Adrenal gland (tissue), 12 donors: Measurements from ENCODE around the gene ZCCHC14. TPM values are rescaled to one million over a fixed set of nuclear protein-coding genes. Genes with fewer than 3 reads are reported as not detected.

Experiments used
- DNase-seq, 7 donors: peaks; one replicate each; pipeline ENCODE4 v3.0.0-alpha.2; 2019 to 2020
- H3K27ac ChIP-seq, 5 donors: fragments of 200-600 bp; sonication (generic) in 4 of 5; 1 replicate in 3 of 5; 2 replicates in 2 of 5; pipeline versions ENCODE4 v1.5.1 to v1.8.0; 2016 to 2020; ENCODE audit warnings: mild to moderate bottlenecking in 1 of 5
- H3K27me3 ChIP-seq: fragments of 200-600 bp; 2 replicates; pipeline ENCODE4 v1.8.0; 2021
- H3K36me3 ChIP-seq, 2 donors: fragments of 200-600 bp; replicated peaks in 1 of 2; 1 replicate in 1 of 2; 2 replicates in 1 of 2; pipeline versions ENCODE4 v1.5.1 to v1.8.0; 2018 to 2022
- H3K4me1 ChIP-seq, 2 donors: fragments of 200-600 bp; replicated peaks in 1 of 2; 1 replicate in 1 of 2; 2 replicates in 1 of 2; pipeline versions ENCODE4 v1.5.1 to v1.8.0; 2018 to 2021
- H3K4me3 ChIP-seq, 4 donors: fragments of 200-600 bp; sonication (generic) in 3 of 4; one replicate each; pipeline ENCODE4 v1.5.1; 2016 to 2018
- H3K9me3 ChIP-seq, 3 donors: fragments of 200-600 bp; sonication (generic) in 1 of 3; replicated peaks in 1 of 3; 1 replicate in 2 of 3; 2 replicates in 1 of 3; pipeline versions ENCODE4 v1.5.1 to v1.8.0; 2016 to 2021
- CTCF ChIP-seq, 6 experiments: fragments of 450-650 bp in 4 of 6; fragments of 200-600 bp in 2 of 6; sonication (generic) in 1 of 6; IDR thresholded peaks; 1 replicate in 5 of 6; 2 replicates in 1 of 6; pipeline versions ENCODE4 v1.5.1 to v1.8.0; 2016 to 2021; ENCODE audit warnings: antibody characterized with exemption in 6 of 6, mild to moderate bottlenecking in 2 of 6, moderate library complexity in 1 of 6
- POLR2A ChIP-seq, 2 donors: fragments of 450-650 bp; IDR thresholded peaks; one replicate each; pipeline ENCODE4 v1.6.1; 2017; ENCODE audit warnings: antibody characterized with exemption in 2 of 2, mild to moderate bottlenecking in 2 of 2, moderate library complexity in 1 of 2
- WGBS, 4 donors: extraction: QIAGEN DNeasy Blood & Tissue Kit in 2 of 4; methylation state at CpG; one replicate each; pipeline versions ENCODE4 v1.1.5 to v1.1.7; 2013 to 2017; 5-methylcytosine and 5-hydroxymethylcytosine counted together
- intact Hi-C, 2 donors: fragments of 100-400 bp; cut with DNase I; formaldehyde crosslinking; loops; one replicate each; pipeline versions ENCODE4 v1.14.1 to v1.15.0; 2022 to 2023
- polyA plus RNA-seq, 3 donors: library from polyadenylated mRNA; stranded (reverse); fragments of 200-250 nt in 2 of 3; fragments of 350-450 nt in 1 of 3; fragmentation: Illumina TruSeq in 1 of 3; extraction: RNeasy Lipid Tissue Mini Kit (QIAGEN cat#74804) in 1 of 3; gene quantifications; one replicate each; pipeline ENCODE4 v1.2.3, GENCODE V29; 2013 to 2014
- total RNA-seq, 9 donors: library from RNA; depleted of rRNA in 4 of 9; stranded (reverse); fragments of >200 nt in 4 of 9; fragments of 120-200 nt in 1 of 9; fragmentation: NEBNext Ultra II Directional in 1 of 9; extraction: Animal tissue kit (Norgen Biotek cat#: 25700) in 1 of 9; gene quantifications; one replicate each; pipeline versions ENCODE4 v1.1.0 to v1.2.4, GENCODE V29; 2013 to 2023
- donor health status: healthy with polysubstance abuse.
- donor health status: Bipolar disorder and iron deficiency.
- donor health status: DM: yes; HTN: yes; CAD: no.
- donor health status: DM: no; HTN: no; CAD: no.
- donor health status: DM: no; HTN: no; CAD: no.
- donor health status: DM: yes; HTN: yes; CAD: no.

The ZCCHC14 gene
- total and polyA plus RNA-seq, 12 donors, result 10.6 to 49.8 (median 28.7) TPM

GRCh38 chr16:87424266-87424665 lies 68.6 kb downstream of the ZCCHC14 start:
- peaks cover 0 to 52% of the 10 kb centered on the region in 2 donors for H3K36me3 ChIP-seq
- intact Hi-C loops, result loop anchor here in 1 of 2 donors (10.0 kb wide), 1 partner anchor 211 kb away; no protein-coding TSS in a partner anchor

DNA sequence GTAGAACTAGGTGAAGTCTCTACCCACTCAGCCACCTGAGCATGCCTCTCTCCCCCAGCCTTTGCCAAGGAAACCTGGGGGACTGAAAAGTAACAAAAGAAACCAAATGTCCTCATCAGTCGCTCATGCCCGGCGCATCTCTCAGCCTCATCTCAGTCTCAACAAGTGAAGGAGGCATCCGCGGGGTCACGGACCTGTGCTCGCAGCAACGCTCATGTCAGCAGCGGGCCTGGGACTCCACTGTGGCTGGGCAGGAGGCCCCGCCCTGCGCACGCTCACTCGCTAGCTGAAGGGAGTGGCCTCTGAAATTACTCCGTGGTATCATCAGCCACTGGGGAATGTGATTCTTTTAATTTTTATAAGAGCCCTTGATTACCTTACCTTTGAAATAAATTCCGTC lies 69.4 kb downstream of the ZCCHC14 start:
- Histone ChIP-seq H3K36me3 (peaks cover 0 to 54% of the 10 kb centered on the region in 2 donors), H3K4me1 (no peaks in the 10 kb centered on the region), H3K9me3 (no peaks in the 10 kb centered on the region), H3K27me3 (no peaks in the 10 kb centered on the region), H3K27ac (no peak overlapping the region), H3K4me3 (no peak overlapping the region)
- no peak for TF ChIP-seq POLR2A (IDR thresholded peaks at IDR 0.05)
- no peak for TF ChIP-seq CTCF (IDR thresholded peaks at IDR 0.05)
- intact Hi-C loops, result loop anchor here in 1 of 2 donors (10.0 kb wide), 1 partner anchor 211 kb away; no protein-coding TSS in a partner anchor
- peak in 1 of 7 donors; percentile 23 for DNase-seq
- WGBS, 4 donors, result 91 to 95% (median 94%) methylated on average over 15 of the region's 15 CpGs

More at GRCh38 chr16:87424266-87424665, 68.6 kb downstream of the ZCCHC14 start:
- TF ChIP-seq POLR2A (IDR thresholded peaks at IDR 0.05) (no peak), CTCF (IDR thresholded peaks at IDR 0.05) (no peak)
- H3K27ac ChIP-seq, result no peak overlapping the region
- WGBS, 4 donors, result 72 to 88% (median 81%) methylated on average over 4 to 12 of the region's 12 CpGs
- H3K4me1 ChIP-seq, result no peaks in the 10 kb centered on the region
- no peak overlapping the region for H3K4me3 ChIP-seq
- no peaks in the 10 kb centered on the region for H3K27me3 ChIP-seq
- peak in 1 of 7 donors; percentile 11 for DNase-seq
- no peaks in the 10 kb centered on the region for H3K9me3 ChIP-seq

- no peak for TF ChIP-seq POLR2A (IDR thresholded peaks at IDR 0.05)
- TF ChIP-seq CTCF (IDR thresholded peaks at IDR 0.05), result no peak
- peak in 1 of 7 donors; percentile 7 for DNase-seq
- no peak overlapping the region for H3K4me3 ChIP-seq
- H3K27ac ChIP-seq, result no peak overlapping the region
- H3K36me3 ChIP-seq, result peaks cover 0 to 67% of the 10 kb centered on the region in 2 donors
- no peaks in the 10 kb centered on the region for H3K9me3 ChIP-seq
- H3K27me3 ChIP-seq, result no peaks in the 10 kb centered on the region
- intact Hi-C loops, result loop anchor here in 1 of 2 donors (10.0 kb wide), 1 partner anchor 213 kb away; no protein-coding TSS in a partner anchor
- 92 to 95% (median 94%) methylated on average over 11 of the region's 11 CpGs for WGBS, 4 donors
- no peaks in the 10 kb centered on the region for H3K4me1 ChIP-seq
These were observed 70.7 kb downstream of the ZCCHC14 start for GRCh38 chr16:87422106-87422505.

GRCh38 chr16:87421003-87421912 lies 71.6 kb downstream of the ZCCHC14 start:
- Histone ChIP-seq H3K27me3 (no peaks in the 10 kb centered on the region), H3K4me1 (no peaks in the 10 kb centered on the region), H3K27ac (no peak overlapping the region), H3K4me3 (no peak overlapping the region), H3K9me3 (no peaks in the 10 kb centered on the region), H3K36me3 (peaks cover 0 to 76% of the 10 kb centered on the region in 2 donors)
- DNase-seq, result peak in 1 of 7 donors; percentile 6
- intact Hi-C loops, result loop anchor here in 1 of 2 donors (10.0 kb wide), 1 partner anchor 214 kb away; no protein-coding TSS in a partner anchor
- 93 to 96% (median 94%) methylated on average over 13 to 25 of the region's 25 CpGs for WGBS, 4 donors
- no peak for TF ChIP-seq CTCF (IDR thresholded peaks at IDR 0.05)
- no peak for TF ChIP-seq POLR2A (IDR thresholded peaks at IDR 0.05)
